GDM1 (cell line): ENCODE data around the gene GPC3.

Experiments
- DNase-seq: peaks from one replicate; lab custom pipeline; 2025; lab: John Stamatoyannopoulos, UW

GPC3 gene

GRCh38 chrX:133968109-133968508 lies 17.3 kb downstream of the GPC3 start:
- no peak for DNase-seq

- DNase-seq, result no peak
These were observed 19.2 kb downstream of the GPC3 start for GRCh38 chrX:133966199-133966598.

GRCh38 chrX:133965321-133965720 lies 20.1 kb downstream of the GPC3 start:
- DNase-seq, result no peak

GRCh38 chrX:133961046-133961445 lies 24.3 kb downstream of the GPC3 start:
- no peak for DNase-seq

- no peak for DNase-seq
These were observed 25.4 kb downstream of the GPC3 start for GRCh38 chrX:133959972-133960371.

- DNase-seq, result no peak
These were observed 26.3 kb downstream of the GPC3 start for GRCh38 chrX:133958997-133959688.

- no peak for DNase-seq
These were observed 28.6 kb downstream of the GPC3 start for GRCh38 chrX:133956570-133957340.

- no peak for DNase-seq
These were observed 31.5 kb downstream of the GPC3 start for GRCh38 chrX:133953785-133954355.

- no peak for DNase-seq
These were observed 32.3 kb downstream of the GPC3 start for GRCh38 chrX:133953078-133953477.

GRCh38 chrX:133951098-133951497 lies 34.3 kb downstream of the GPC3 start:
- no peak for DNase-seq

- DNase-seq, result no peak
These were observed 35.2 kb downstream of the GPC3 start for GRCh38 chrX:133950214-133950613.

- no peak for DNase-seq
These were observed 36.5 kb downstream of the GPC3 start for GRCh38 chrX:133948895-133949294.

GRCh38 chrX:133947996-133948395 lies 37.4 kb downstream of the GPC3 start:
- DNase-seq, result no peak

GRCh38 chrX:133947022-133947421 lies 38.4 kb downstream of the GPC3 start:
- no peak for DNase-seq

GRCh38 chrX:133943507-133943906 lies 41.9 kb downstream of the GPC3 start:
- no peak for DNase-seq

- DNase-seq, result no peak
These were observed 45.6 kb downstream of the GPC3 start for GRCh38 chrX:133939655-133940302.

GRCh38 chrX:133938530-133938929 lies 46.9 kb downstream of the GPC3 start:
- DNase-seq, result no peak

- no peak for DNase-seq
These were observed 48.4 kb downstream of the GPC3 start for GRCh38 chrX:133937022-133937421.

- DNase-seq, result no peak
These were observed 50.3 kb downstream of the GPC3 start for GRCh38 chrX:133935076-133935475.

GRCh38 chrX:133933316-133933715 lies 52.1 kb downstream of the GPC3 start:
- no peak for DNase-seq

GRCh38 chrX:133929836-133930464 lies 55.4 kb downstream of the GPC3 start:
- DNase-seq, result no peak

GRCh38 chrX:133928365-133928764 lies 57.0 kb downstream of the GPC3 start:
- no peak for DNase-seq
